ENCODE results near the gene TAF4B. TPM values are rescaled to one million over a fixed set of nuclear protein-coding genes. Genes with fewer than 3 reads are reported as not detected.
"Not testable (repeated sequence)": the region's sequence is repeated elsewhere in the genome, so short reads cannot be mapped to it uniquely, and the experiment has no call there.

Gene TAF4B
- total and polyA plus RNA-seq, 10 donors: 6.4 to 23.8 (median 10.1) TPM

GRCh38 chr18:26258711-26259110 is 32.5 kb downstream of the TAF4B start:
- peaks cover 0 to 9% (median 0%) of the 10 kb centered on the region in 8 donors for H3K9me3 ChIP-seq
- no peak for TF ChIP-seq POLR2A (IDR thresholded peaks at IDR 0.05)
- TF ChIP-seq POLR2AphosphoS5 (IDR thresholded peaks at IDR 0.05): no peak
- no peak for TF ChIP-seq CTCF (IDR thresholded peaks at IDR 0.05 in 8 of 11, conservative IDR thresholded peaks at IDR 0.05 in 3 of 11)
- 95 to 99% (median 97%) methylated on average over 3 of the region's 3 CpGs for WGBS, 5 donors
- H3K4me1 ChIP-seq: peaks cover 0 to 24% (median 0%) of the 10 kb centered on the region in 6 donors
- DNase-seq: no peak
- no peaks in the 10 kb centered on the region for H3K27me3 ChIP-seq (replicated peaks in 1 of 7)
- no peak overlapping the region for H3K27ac ChIP-seq
- no peaks in the 10 kb centered on the region for H3K36me3 ChIP-seq
- intact Hi-C loops (cut with DNase I; ENCODE audit: low total_unique reads): no loop called here
- no peak overlapping the region for H3K4me3 ChIP-seq

- H3K4me3 ChIP-seq; H3K36me3 ChIP-seq; H3K9me3 ChIP-seq; H3K27ac ChIP-seq; H3K27me3 ChIP-seq (replicated peaks in 1 of 7); intact Hi-C loops (cut with DNase I; ENCODE audit: low total_unique reads); DNase-seq: not testable (repeated sequence)
- H3K4me1 ChIP-seq: peaks cover 0 to 24% (median 0%) of the 10 kb centered on the region in 6 donors
- 90 to 100% (median 100%) methylated on average over 2 to 4 of the region's 4 CpGs for WGBS, 5 donors
These were observed 33.2 kb downstream of the TAF4B start for GRCh38 chr18:26259416-26259815.

- no peaks in the 10 kb centered on the region for H3K4me1 ChIP-seq
- 85 to 99% (median 94%) methylated on average over 4 of the region's 4 CpGs for WGBS, 5 donors
- TF ChIP-seq POLR2A (IDR thresholded peaks at IDR 0.05): no peak
- H3K27me3 ChIP-seq (replicated peaks in 1 of 7): no peaks in the 10 kb centered on the region
- intact Hi-C loops (cut with DNase I; ENCODE audit: low total_unique reads): no loop called here
- no peak for DNase-seq
- H3K4me3 ChIP-seq: no peak overlapping the region
- peaks cover 0 to 20% (median 0%) of the 10 kb centered on the region in 6 donors for H3K36me3 ChIP-seq
- H3K9me3 ChIP-seq: peaks cover 0 to 9% (median 0%) of the 10 kb centered on the region in 8 donors
- no peak overlapping the region for H3K27ac ChIP-seq
These were observed 35.9 kb downstream of the TAF4B start for GRCh38 chr18:26262156-26262555.

GRCh38 chr18:26267357-26267930 is 41.2 kb downstream of the TAF4B start:
- no peak overlapping the region for H3K4me3 ChIP-seq
- H3K9me3 ChIP-seq: no peaks in the 10 kb centered on the region
- H3K4me1 ChIP-seq: no peaks in the 10 kb centered on the region
- WGBS, 5 donors: 87 to 96% (median 88%) methylated on average over 4 of the region's 4 CpGs
- TF ChIP-seq CTCF (IDR thresholded peaks at IDR 0.05 in 8 of 11, conservative IDR thresholded peaks at IDR 0.05 in 3 of 11) (no peak), POLR2AphosphoS5 (IDR thresholded peaks at IDR 0.05) (no peak), POLR2A (IDR thresholded peaks at IDR 0.05) (no peak)
- H3K36me3 ChIP-seq: peaks cover 0 to 51% (median 13%) of the 10 kb centered on the region in 6 donors
- no peak overlapping the region for H3K27ac ChIP-seq
- no peak for DNase-seq
- H3K27me3 ChIP-seq (replicated peaks in 1 of 7): no peaks in the 10 kb centered on the region
- intact Hi-C loops (cut with DNase I; ENCODE audit: low total_unique reads): no loop called here

GRCh38 chr18:26268454-26268853 is 42.2 kb downstream of the TAF4B start:
- peaks cover 0 to 51% (median 13%) of the 10 kb centered on the region in 6 donors for H3K36me3 ChIP-seq
- 92 to 98% (median 95%) methylated on average over 4 of the region's 4 CpGs for WGBS, 5 donors

More at GRCh38 chr18:26268454-26268853, 42.2 kb downstream of the TAF4B start:
- Histone ChIP-seq H3K4me3 (no peak overlapping the region), H3K9me3 (no peaks in the 10 kb centered on the region), H3K27ac (no peak overlapping the region), H3K4me1 (no peaks in the 10 kb centered on the region), H3K27me3 (replicated peaks in 1 of 7) (no peaks in the 10 kb centered on the region)
- intact Hi-C loops (cut with DNase I; ENCODE audit: low total_unique reads): no loop called here
- no peak for TF ChIP-seq POLR2A (IDR thresholded peaks at IDR 0.05)
- TF ChIP-seq POLR2AphosphoS5 (IDR thresholded peaks at IDR 0.05): no peak
- TF ChIP-seq CTCF (IDR thresholded peaks at IDR 0.05 in 8 of 11, conservative IDR thresholded peaks at IDR 0.05 in 3 of 11): no peak
- no peak for DNase-seq
